ENCODE results near the gene GCM1. TPM values are rescaled to one million over a fixed set of nuclear protein-coding genes. Genes with fewer than 3 reads are reported as not detected.

GCM1 gene
- total and polyA plus RNA-seq, 9 of the 15 experiments (the other 6 are each of a cell fraction or from before 2014, with no cell fraction given): not detected

GRCh38 chr6:53112871-53113270 lies 35.8 kb downstream of the GCM1 start:
- Histone ChIP-seq H3K9me3 (replicated peaks; ENCODE audit: control insufficient read depth, insufficient read depth, low read depth, low read length) (no peaks in the 10 kb centered on the region), H2AFZ (ENCODE audit: low read depth, low read length) (no peak overlapping the region), H3K36me3 (ENCODE audit: control insufficient read depth, insufficient read depth, low read length) (no peaks in the 10 kb centered on the region), H3K9me1 (ENCODE audit: control insufficient read depth, insufficient read depth, low read length) (no peaks in the 10 kb centered on the region), H3K27ac (ENCODE audit: extremely low read depth, low read depth, low read length) (no peak overlapping the region), H3K4me1 (replicated peaks in 1 of 2; ENCODE audit: control insufficient read depth in 2 of 2, insufficient read depth in 2 of 2, low read length in 2 of 2) (no peaks in the 10 kb centered on the region), H4K20me1 (replicated peaks; ENCODE audit: control insufficient read depth, insufficient read depth, low read length) (no peaks in the 10 kb centered on the region), H3K4me3 (no peak overlapping the region), H3K27me3 (ENCODE audit: control insufficient read depth in 2 of 2, insufficient read depth in 2 of 2, low read length in 2 of 2) (0 out of 5 replicates have a peak, but pooled peaks cover 0 to 10% of the 10 kb centered on the region in 2 experiments), H3K79me2 (ENCODE audit: control insufficient read depth, insufficient read depth, low read length) (no peaks in the 10 kb centered on the region), H3K9ac (ENCODE audit: insufficient read depth in 1 of 2, low read depth in 2 of 2, low read length in 2 of 2) (no peak overlapping the region), H3K4me2 (ENCODE audit: insufficient read depth, low read length) (no peak overlapping the region)
- intact Hi-C loops (cut with micrococcal nuclease) (no loop called here), in situ Hi-C loops (cut with MboI) (no loop called here)
- TF ChIP-seq CGGBP1 (CRISPR knock-in tag; IDR thresholded peaks at IDR 0.05) (no peak), ZNF197 (CRISPR knock-in tag; IDR thresholded peaks at IDR 0.05; ENCODE audit: low read depth) (no peak), DMBX1 (CRISPR knock-in tag; IDR thresholded peaks at IDR 0.05; ENCODE audit: borderline replicate concordance) (no peak)
- ATAC-seq: no peak
- BruUV-seq (replicated peaks): no TSS peak
- ChIA-PET POLR2A (interaction anchor here (1.1 kb wide), 1 partner anchor 18 kb away, joined by 5 read pairs; no protein-coding TSS in a partner anchor), CTCF (ENCODE audit: low intra/inter-chr PET ratio) (no interaction called here)
- WGBS (ENCODE audit: insufficient coverage, low coverage, missing lambda C conversion rate): 0% methylated on average over 1 of the region's 1 CpG
- no peak for DNase-seq (ENCODE audit: extremely low read depth in 1 of 4, low spot score in 3 of 4)
- no peak for FAIRE-seq

DNA sequence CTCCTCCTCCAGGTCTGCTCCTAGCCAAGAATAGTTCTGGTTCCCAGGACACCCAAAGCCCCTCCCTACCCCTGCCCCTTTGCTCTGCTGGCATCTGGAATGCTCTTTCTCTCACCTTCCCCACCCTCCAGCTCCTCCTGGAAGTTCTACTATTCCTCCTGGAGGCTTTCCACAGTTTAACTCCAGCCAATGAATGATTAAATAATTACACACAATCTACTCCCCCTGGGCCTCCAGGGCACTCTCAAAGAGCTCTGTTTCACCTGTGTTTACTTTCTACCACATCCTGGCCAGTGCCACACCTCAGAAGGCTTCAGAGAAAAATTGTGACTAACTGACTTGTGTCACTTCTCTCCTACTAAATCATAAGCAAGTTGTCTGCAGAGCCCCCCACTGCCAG lies 36.2 kb downstream of the GCM1 start:
- ATAC-seq (no peak), FAIRE-seq (no peak), DNase-seq (ENCODE audit: extremely low read depth in 1 of 4, low spot score in 3 of 4) (no peak)
- Histone ChIP-seq H3K36me3 (ENCODE audit: control insufficient read depth, insufficient read depth, low read length) (no peaks in the 10 kb centered on the region), H3K79me2 (ENCODE audit: control insufficient read depth, insufficient read depth, low read length) (no peaks in the 10 kb centered on the region), H4K20me1 (replicated peaks; ENCODE audit: control insufficient read depth, insufficient read depth, low read length) (no peaks in the 10 kb centered on the region), H3K4me1 (replicated peaks in 1 of 2; ENCODE audit: control insufficient read depth in 2 of 2, insufficient read depth in 2 of 2, low read length in 2 of 2) (no peaks in the 10 kb centered on the region), H3K9me3 (replicated peaks; ENCODE audit: control insufficient read depth, insufficient read depth, low read depth, low read length) (no peaks in the 10 kb centered on the region), H3K27me3 (ENCODE audit: control insufficient read depth in 2 of 2, insufficient read depth in 2 of 2, low read length in 2 of 2) (0 out of 5 replicates have a peak, but pooled peaks cover 0 to 10% of the 10 kb centered on the region in 2 experiments), H3K27ac (ENCODE audit: extremely low read depth, low read depth, low read length) (no peak overlapping the region), H2AFZ (ENCODE audit: low read depth, low read length) (no peak overlapping the region), H3K9me1 (ENCODE audit: control insufficient read depth, insufficient read depth, low read length) (no peaks in the 10 kb centered on the region), H3K4me3 (no peak overlapping the region), H3K4me2 (ENCODE audit: insufficient read depth, low read length) (no peak overlapping the region), H3K9ac (ENCODE audit: insufficient read depth in 1 of 2, low read depth in 2 of 2, low read length in 2 of 2) (no peak overlapping the region)
- in situ Hi-C loops (cut with MboI): no loop called here
- intact Hi-C loops (cut with micrococcal nuclease): no loop called here
- BruUV-seq (replicated peaks): no TSS peak
- CTCF ChIA-PET (ENCODE audit: low intra/inter-chr PET ratio): no interaction called here
- POLR2A ChIA-PET: no interaction called here
- TF ChIP-seq CAMTA2 (CRISPR knock-in tag; conservative IDR thresholded peaks at IDR 0.05) (no peak), KAT7 (CRISPR knock-in tag; IDR thresholded peaks at IDR 0.05; ENCODE audit: borderline replicate concordance) (no peak), CEBPB (tag; IDR thresholded peaks at IDR 0.05) (no peak), U2AF2 (optimal IDR thresholded peaks at IDR 0.05; ENCODE audit: low read depth, low read length) (no peak), SOX6 (IDR thresholded peaks at IDR 0.05) (no peak), MYC (IDR thresholded peaks at IDR 0.05; ENCODE audit: low read depth, low read length) (no peak), MYC (CRISPR knock-in tag; IDR thresholded peaks at IDR 0.05; ENCODE audit: borderline replicate concordance, low read depth) (no peak), ZBTB9 (CRISPR knock-in tag; IDR thresholded peaks at IDR 0.05) (no peak), GATA2 (CRISPR knock-in tag; IDR thresholded peaks at IDR 0.05) (no peak), MCM5 (IDR thresholded peaks at IDR 0.05; ENCODE audit: low read depth) (no peak), RFX7 (CRISPR knock-in tag; IDR thresholded peaks at IDR 0.05) (no peak)
- TF ChIP-seq, protein P1, sequence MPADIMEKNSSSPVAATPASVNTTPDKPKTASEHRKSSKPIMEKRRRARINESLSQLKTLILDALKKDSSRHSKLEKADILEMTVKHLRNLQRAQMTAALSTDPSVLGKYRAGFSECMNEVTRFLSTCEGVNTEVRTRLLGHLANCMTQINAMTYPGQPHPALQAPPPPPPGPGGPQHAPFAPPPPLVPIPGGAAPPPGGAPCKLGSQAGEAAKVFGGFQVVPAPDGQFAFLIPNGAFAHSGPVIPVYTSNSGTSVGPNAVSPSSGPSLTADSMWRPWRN (IDR thresholded peaks at IDR 0.05; ENCODE audit: low read depth): no peak
